GM21390 (cell line): Measurements from ENCODE around the gene FOLR3.
"Not testable (repeated sequence)": the region's sequence is repeated elsewhere in the genome, so short reads cannot be mapped to it uniquely, and the experiment has no call there.

ENCODE experiments used
- ATAC-seq: cut with Tn5 transposase; IDR thresholded peaks from one replicate; pipeline ENCODE4 v1.9.1; 2021; ENCODE audit not compliant: unreplicated experiment

Gene FOLR3

GRCh38 chr11:72123117-72123653 is 12.3 kb upstream of the FOLR3 start:
- no peak for ATAC-seq

- ATAC-seq, result no peak
Measured at GRCh38 chr11:72124046-72124445, 11.5 kb upstream of the FOLR3 start.

GRCh38 chr11:72125956-72126355 is 9.6 kb upstream of the FOLR3 start:
- no peak for ATAC-seq

GRCh38 chr11:72127923-72128322 is 7.6 kb upstream of the FOLR3 start:
- no peak for ATAC-seq

GRCh38 chr11:72129381-72129780 is 6.1 kb upstream of the FOLR3 start:
- ATAC-seq, result no peak

- ATAC-seq, result no peak
Measured at GRCh38 chr11:72132646-72133045, 2.9 kb upstream of the FOLR3 start.

- no peak for ATAC-seq
Measured at GRCh38 chr11:72135891-72136683, 562 bp downstream of the FOLR3 start.

- no peak for ATAC-seq
Measured at GRCh38 chr11:72136684-72137262, 1.2 kb downstream of the FOLR3 start.

GRCh38 chr11:72138821-72139390 is 3.4 kb downstream of the FOLR3 start:
- ATAC-seq, result no peak

- no peak for ATAC-seq
Measured at GRCh38 chr11:72139500-72139899, 4.0 kb downstream of the FOLR3 start.

- ATAC-seq, result no peak
Measured at GRCh38 chr11:72140661-72141060, 5.1 kb downstream of the FOLR3 start.

- no peak for ATAC-seq
Measured at GRCh38 chr11:72141066-72141465, 5.5 kb downstream of the FOLR3 start.

GRCh38 chr11:72142086-72142485 is 6.6 kb downstream of the FOLR3 start:
- ATAC-seq, result not testable (repeated sequence)

- not testable (repeated sequence) for ATAC-seq
Measured at GRCh38 chr11:72142543-72142942, 7.0 kb downstream of the FOLR3 start.

GRCh38 chr11:72144807-72145565 is 9.5 kb downstream of the FOLR3 start:
- ATAC-seq, result no peak

GRCh38 chr11:72146625-72147024 is 11.1 kb downstream of the FOLR3 start:
- ATAC-seq, result no peak

GRCh38 chr11:72150882-72151281 is 15.4 kb downstream of the FOLR3 start:
- no peak for ATAC-seq

GRCh38 chr11:72153874-72154273 is 18.3 kb downstream of the FOLR3 start:
- not testable (repeated sequence) for ATAC-seq

- no peak for ATAC-seq
Measured at GRCh38 chr11:72154816-72155215, 19.3 kb downstream of the FOLR3 start.

- no peak for ATAC-seq
Measured at GRCh38 chr11:72155751-72156150, 20.2 kb downstream of the FOLR3 start.

- no peak for ATAC-seq
Measured at GRCh38 chr11:72157131-72157530, 21.6 kb downstream of the FOLR3 start.
